Measurements from ENCODE around the gene PCBD1. TPM values are rescaled to one million over a fixed set of nuclear protein-coding genes. Genes with fewer than 3 reads are reported as not detected.

Gene PCBD1
- total RNA-seq, 1 donor from 2014 or later = 6.2 TPM

GRCh38 chr10:70901276-70901878 lies 13.0 kb upstream of the PCBD1 start:
- DNase-seq = no peak

- no peak for DNase-seq
Measured at GRCh38 chr10:70899096-70899495, 10.7 kb upstream of the PCBD1 start.

GRCh38 chr10:70898687-70899086 lies 10.3 kb upstream of the PCBD1 start:
- DNase-seq = no peak

DNA sequence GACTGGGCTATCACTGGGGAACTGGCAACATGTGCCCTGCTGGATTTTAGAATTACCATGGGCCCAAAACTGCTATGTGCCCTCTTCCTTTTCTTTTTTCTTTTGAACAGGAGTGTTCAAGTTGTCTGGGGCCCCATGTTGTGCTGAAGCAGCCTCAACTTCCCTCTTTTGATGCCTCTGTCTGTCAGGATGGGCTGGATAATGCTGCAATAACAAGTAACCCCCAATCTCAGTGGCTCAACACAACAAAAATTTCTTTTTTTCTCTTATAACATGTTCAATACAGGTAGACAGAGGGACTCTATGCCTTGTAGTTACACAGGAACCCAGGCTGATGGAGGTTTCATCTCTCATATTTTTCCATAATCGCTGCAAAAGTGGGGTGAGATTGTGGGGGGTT lies 8.2 kb upstream of the PCBD1 start:
- no peak for DNase-seq

GRCh38 chr10:70894416-70894815 lies 6.1 kb upstream of the PCBD1 start:
- no peak for DNase-seq

GRCh38 chr10:70893227-70894006 lies 5.1 kb upstream of the PCBD1 start:
- DNase-seq = no peak

DNA sequence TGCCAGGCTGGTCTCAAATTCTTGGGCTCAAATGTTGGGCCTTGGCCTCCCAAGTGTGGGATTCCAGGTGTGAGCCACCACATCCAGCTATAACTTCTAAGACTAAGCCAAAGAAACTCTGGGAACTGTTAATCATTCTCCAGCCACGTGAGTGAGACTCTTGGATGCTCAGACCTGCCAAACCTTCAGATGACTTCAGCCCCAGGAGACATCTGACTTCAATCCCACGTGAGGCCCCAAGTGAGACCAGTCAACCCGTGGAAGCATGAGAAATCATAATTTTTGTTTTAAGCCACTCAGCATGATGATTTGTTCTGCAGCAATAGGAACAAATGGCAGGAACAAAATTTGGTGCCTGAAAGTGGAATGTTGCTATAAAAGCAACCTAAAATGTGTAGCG lies 4.3 kb upstream of the PCBD1 start:
- DNase-seq = no peak

- no peak for DNase-seq
Measured at GRCh38 chr10:70891627-70892026, 3.3 kb upstream of the PCBD1 start.

DNA sequence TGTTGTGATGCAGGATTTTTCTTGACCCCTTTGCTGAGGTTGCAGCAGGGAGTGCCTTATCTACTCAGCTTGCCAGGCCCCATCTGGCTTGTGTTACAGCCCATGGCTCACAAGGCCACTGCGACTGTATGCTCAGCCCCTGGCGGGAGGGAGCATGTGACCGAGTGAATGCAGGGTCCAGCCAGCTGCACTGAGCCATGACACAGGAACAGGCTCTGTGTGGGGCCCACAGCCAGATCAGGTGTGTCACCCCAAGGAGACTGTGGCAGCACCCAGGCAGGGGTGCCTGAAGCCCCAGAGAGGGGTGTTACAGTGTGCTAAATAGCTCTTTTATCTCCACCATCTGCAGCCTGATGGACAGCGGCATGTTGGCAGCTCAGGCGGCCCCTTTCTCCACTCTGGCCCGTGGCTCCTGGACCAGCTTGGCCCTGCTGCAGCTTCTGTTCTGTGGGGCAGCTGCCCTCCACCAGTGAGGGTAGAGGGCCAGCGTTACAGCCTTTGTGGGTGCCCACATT lies 2.6 kb upstream of the PCBD1 start:
- DNase-seq = peak; percentile 26

- DNase-seq = no peak
Measured at GRCh38 chr10:70889291-70889690, 926 bp upstream of the PCBD1 start.

DNA sequence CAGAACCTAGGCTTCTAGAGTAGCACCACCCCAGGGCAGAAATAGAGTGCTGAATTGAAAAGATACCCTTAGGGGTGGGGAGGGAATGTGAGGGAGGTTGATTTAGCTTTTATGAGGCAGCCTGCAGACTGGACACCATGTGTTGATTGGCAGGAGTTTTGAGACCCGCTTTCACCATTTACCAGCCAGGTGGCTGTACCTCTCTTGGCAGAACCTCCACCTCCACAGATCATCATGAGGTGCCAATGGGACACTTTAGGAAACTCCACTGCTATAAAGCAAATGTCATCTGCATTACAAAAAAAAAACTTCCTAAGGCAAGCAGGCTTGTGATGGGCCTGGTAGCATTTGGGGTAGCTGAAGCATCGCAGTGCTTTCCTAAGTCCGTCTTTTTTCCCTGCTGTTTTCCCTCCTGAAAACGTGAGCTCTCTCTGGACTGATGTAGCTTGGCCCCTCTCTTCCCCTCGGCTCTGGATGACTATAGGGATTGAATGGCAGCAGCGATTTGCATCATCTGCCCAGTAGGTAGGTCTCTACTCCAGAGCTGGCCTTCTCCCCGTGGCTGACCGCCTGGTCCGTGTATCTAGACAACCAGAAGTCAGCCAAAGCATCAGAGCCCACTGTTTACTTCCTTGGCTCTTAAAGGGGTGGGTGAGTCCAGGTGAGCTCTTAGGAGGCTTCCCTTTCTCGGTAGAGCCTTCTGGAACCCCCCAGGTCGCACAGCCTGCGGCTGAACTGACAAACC lies 1.3 kb downstream of the PCBD1 start:
- no peak for DNase-seq

GRCh38 chr10:70885931-70886903 lies 2.1 kb downstream of the PCBD1 start:
- DNase-seq = no peak

GRCh38 chr10:70885481-70885880 lies 2.9 kb downstream of the PCBD1 start:
- no peak for DNase-seq

DNA sequence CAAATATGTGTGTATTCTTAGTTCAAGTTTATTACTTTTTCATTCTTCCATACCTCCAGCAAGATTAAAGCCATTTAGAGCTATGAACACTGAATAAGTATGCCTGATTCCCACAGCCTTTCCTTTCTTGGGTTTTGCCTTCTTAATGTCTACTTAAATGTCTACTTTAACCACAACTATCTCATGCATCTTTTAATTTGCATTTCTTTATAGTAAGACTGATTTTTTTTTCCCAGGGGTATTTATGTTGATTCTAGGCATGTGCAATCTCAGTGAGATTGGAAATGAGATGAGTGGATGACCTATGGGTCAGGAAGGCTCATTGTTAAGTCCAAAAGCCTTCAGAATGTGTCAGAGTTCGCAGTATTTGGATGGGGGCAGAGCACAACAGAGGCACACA lies 3.6 kb downstream of the PCBD1 start:
- DNase-seq = no peak

DNA sequence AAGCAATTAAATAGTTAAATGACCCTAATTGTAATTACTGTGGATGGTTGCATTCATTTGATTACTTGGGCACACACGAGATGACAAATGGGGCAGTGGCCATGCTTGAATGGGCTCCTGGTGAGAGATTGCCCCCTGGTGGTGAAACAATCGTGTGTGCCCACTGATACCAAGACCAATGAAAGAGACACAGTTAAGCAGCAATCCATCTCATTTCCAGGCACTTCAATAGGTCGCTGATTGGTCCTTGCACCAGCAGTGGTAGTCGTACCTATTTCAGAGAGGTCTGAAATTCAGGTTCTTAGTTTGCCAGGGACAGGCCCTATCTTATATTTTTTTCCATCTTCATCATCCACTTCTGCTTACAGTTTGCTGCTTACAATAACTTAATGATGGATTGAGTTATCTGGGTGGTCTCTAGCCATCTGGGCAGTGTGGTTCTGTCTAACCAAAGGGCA lies 8.3 kb downstream of the PCBD1 start:
- DNase-seq = peak; percentile 59

GRCh38 chr10:70879207-70879606 lies 9.2 kb downstream of the PCBD1 start:
- no peak for DNase-seq

DNA sequence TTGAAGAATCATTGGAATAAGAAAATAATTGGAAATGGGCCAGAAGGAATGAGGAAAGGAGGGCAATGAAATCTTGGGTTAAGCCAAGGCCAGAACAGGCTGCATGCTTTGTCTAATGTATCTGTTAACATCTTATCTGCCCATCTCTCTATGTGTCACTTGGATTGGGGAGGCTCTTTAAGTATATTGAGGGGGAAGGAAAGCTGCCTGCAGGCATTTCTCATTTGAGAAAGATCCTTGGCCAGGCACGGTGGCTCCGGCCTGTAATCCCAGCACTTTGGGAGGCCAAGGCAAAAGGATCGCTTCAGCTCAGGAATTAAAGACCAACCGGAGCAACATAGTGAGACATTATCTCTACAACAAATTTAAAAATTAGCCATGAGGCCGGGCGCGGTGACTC lies 14.3 kb downstream of the PCBD1 start:
- no peak for DNase-seq

GRCh38 chr10:70872291-70872690 lies 16.1 kb downstream of the PCBD1 start:
- no peak for DNase-seq

- no peak for DNase-seq
Measured at GRCh38 chr10:70866424-70866823, 21.9 kb downstream of the PCBD1 start.

- no peak for DNase-seq
Measured at GRCh38 chr10:70864935-70865334, 23.4 kb downstream of the PCBD1 start.

GRCh38 chr10:70863470-70864160 lies 24.8 kb downstream of the PCBD1 start:
- no peak for DNase-seq

Data from occipital lobe (tissue), 2 donors.